T-helper 9 cell (primary cell): ENCODE measurements around the gene MNX1.

Experiments
- DNase-seq: peaks from one replicate; pipeline ENCODE4 v3.0.0-alpha.2; 2020

Gene MNX1

GRCh38 chr7:156966387-156966786 is 44.1 kb downstream of the MNX1 start:
- no peak for DNase-seq

- DNase-seq, result no peak
Measured at GRCh38 chr7:156964971-156965370, 45.5 kb downstream of the MNX1 start.

GRCh38 chr7:156963472-156963871 is 47.0 kb downstream of the MNX1 start:
- DNase-seq, result no peak

GRCh38 chr7:156962897-156963296 is 47.6 kb downstream of the MNX1 start:
- no peak for DNase-seq

- no peak for DNase-seq
Measured at GRCh38 chr7:156962145-156962544, 48.3 kb downstream of the MNX1 start.

GRCh38 chr7:156956727-156957126 is 53.7 kb downstream of the MNX1 start:
- no peak for DNase-seq

GRCh38 chr7:156954941-156955340 is 55.5 kb downstream of the MNX1 start:
- DNase-seq, result no peak
